Testis (tissue), 3 donors: ENCODE data around the gene PDE6B. TPM values are rescaled to one million over a fixed set of nuclear protein-coding genes. Genes with fewer than 3 reads are reported as not detected.

Source experiments
- DNase-seq: peaks from one replicate; pipeline ENCODE4 v3.0.0-alpha.2; 2019
- H3K27ac ChIP-seq, 2 donors: fragments of 200-600 bp; sonication (generic); one replicate each; pipeline ENCODE4 v1.5.1; 2019
- H3K27me3 ChIP-seq: fragments of 200-600 bp; sonication (generic); one replicate; pipeline ENCODE4 v1.5.1; 2019
- H3K36me3 ChIP-seq: fragments of 200-600 bp; sonication (generic); one replicate; pipeline ENCODE4 v1.5.1; 2017; ENCODE audit warnings: low read depth; ENCODE audit errors: missing control alignments
- H3K4me1 ChIP-seq: fragments of 200-600 bp; sonication (generic); one replicate; pipeline ENCODE4 v1.5.1; 2019
- H3K4me3 ChIP-seq, 2 donors: fragments of 200-600 bp; sonication (generic); one replicate each; pipeline ENCODE4 v1.5.1; 2017 to 2019
- H3K9me3 ChIP-seq: fragments of 200-600 bp; sonication (generic); one replicate; pipeline ENCODE4 v1.5.1; 2017
- CTCF ChIP-seq, 3 experiments: fragments of 450-650 bp in 2 of 3; fragments of 200-600 bp in 1 of 3; sonication (generic) in 1 of 3; IDR thresholded peaks; one replicate each; pipeline ENCODE4 v1.5.1; 2016 to 2019; ENCODE audit warnings: antibody characterized with exemption in 3 of 3, mild to moderate bottlenecking in 2 of 3, moderate library complexity in 1 of 3
- POLR2A ChIP-seq: fragments of 450-650 bp; IDR thresholded peaks from one replicate; pipeline ENCODE4 v1.6.1; 2017; ENCODE audit warnings: antibody characterized with exemption, mild to moderate bottlenecking, moderate library complexity
- WGBS, 2 donors: methylation state at CpG; one replicate each; pipeline ENCODE4 v1.1.5; 2018; 5-methylcytosine and 5-hydroxymethylcytosine counted together
- intact Hi-C: fragments of 100-400 bp; cut with DNase I; formaldehyde crosslinking; loops from one replicate; pipeline ENCODE4 v1.15.1; 2023; ENCODE audit warnings: low total_unique reads
- polyA plus RNA-seq: library from polyadenylated mRNA; stranded (reverse); fragments of 350-450 nt; fragmentation: Illumina TruSeq; extraction: RNeasy Lipid Tissue Mini Kit (QIAGEN cat#74804); gene quantifications from one replicate; pipeline ENCODE4 v1.2.3, GENCODE V29; 2014; ENCODE audit warnings: low read depth, low replicate concordance; ENCODE audit not compliant: insufficient read depth
- total RNA-seq, 2 donors: library from RNA; depleted of rRNA; stranded (reverse); fragments of >200 nt; gene quantifications; one replicate each; pipeline ENCODE4 v1.2.3, GENCODE V29; 2016

Gene PDE6B
- total and polyA plus RNA-seq, 3 donors from 2014 or later: 5.9 to 11.4 (median 5.9) TPM

- Histone ChIP-seq H3K9me3 (no peaks in the 10 kb centered on the region), H3K27ac (no peak overlapping the region), H3K4me3 (no peak overlapping the region), H3K4me1 (no peaks in the 10 kb centered on the region), H3K36me3 (no peaks in the 10 kb centered on the region), H3K27me3 (no peaks in the 10 kb centered on the region)
- 89 to 91% methylated on average over 17 of the region's 17 CpGs for WGBS, 2 donors
- no peak for TF ChIP-seq CTCF (IDR thresholded peaks at IDR 0.05)
- TF ChIP-seq POLR2A: no peak
- intact Hi-C loops: no loop called here
- no peak for DNase-seq
Measured at GRCh38 chr4:605702-606425, 19.5 kb upstream of the PDE6B start.

GRCh38 chr4:608236-608635 lies 17.1 kb upstream of the PDE6B start:
- H3K4me1 ChIP-seq: no peaks in the 10 kb centered on the region
- no peak overlapping the region for H3K4me3 ChIP-seq
- no peaks in the 10 kb centered on the region for H3K27me3 ChIP-seq
- DNase-seq: no peak
- no peak for TF ChIP-seq CTCF (IDR thresholded peaks at IDR 0.05)
- intact Hi-C loops: no loop called here
- no peaks in the 10 kb centered on the region for H3K9me3 ChIP-seq
- no peaks in the 10 kb centered on the region for H3K36me3 ChIP-seq
- no peak overlapping the region for H3K27ac ChIP-seq
- WGBS, 2 donors: 57% methylated on average over 7 of the region's 7 CpGs

- H3K27me3 ChIP-seq: no peaks in the 10 kb centered on the region
- H3K4me3 ChIP-seq: no peak overlapping the region
- H3K9me3 ChIP-seq: no peaks in the 10 kb centered on the region
- DNase-seq: no peak
- WGBS, 2 donors: 69 to 83% methylated on average over 8 of the region's 8 CpGs
- H3K36me3 ChIP-seq: no peaks in the 10 kb centered on the region
- H3K4me1 ChIP-seq: no peaks in the 10 kb centered on the region
- intact Hi-C loops: no loop called here
- no peak overlapping the region for H3K27ac ChIP-seq
- TF ChIP-seq CTCF (IDR thresholded peaks at IDR 0.05): no peak
- no peak for TF ChIP-seq POLR2A
Measured at GRCh38 chr4:609400-610050, 15.8 kb upstream of the PDE6B start.

GRCh38 chr4:610411-611261 lies 14.7 kb upstream of the PDE6B start:
- intact Hi-C loops: no loop called here
- H3K36me3 ChIP-seq: no peaks in the 10 kb centered on the region
- DNase-seq: no peak
- no peak overlapping the region for H3K27ac ChIP-seq
- TF ChIP-seq POLR2A: no peak
- TF ChIP-seq CTCF (IDR thresholded peaks at IDR 0.05): no peak
- H3K27me3 ChIP-seq: no peaks in the 10 kb centered on the region
- 63 to 67% methylated on average over 6 to 7 of the region's 10 CpGs for WGBS, 2 donors
- no peak overlapping the region for H3K4me3 ChIP-seq
- H3K9me3 ChIP-seq: no peaks in the 10 kb centered on the region
- H3K4me1 ChIP-seq: no peaks in the 10 kb centered on the region
